ENCODE measurements around the gene NUFIP1.
"Not testable (repeated sequence)": the region's sequence is repeated elsewhere in the genome, so short reads cannot be mapped to it uniquely, and the experiment has no call there.

- TF ChIP-seq MLX (CRISPR knock-in tag; IDR thresholded peaks at IDR 0.05); CTCF (IDR thresholded peaks at IDR 0.05); ARID4B (CRISPR knock-in tag; IDR thresholded peaks at IDR 0.05; ENCODE audit: borderline replicate concordance); ZNF232 (CRISPR knock-in tag; IDR thresholded peaks at IDR 0.05); USF2 (CRISPR knock-in tag; IDR thresholded peaks at IDR 0.05); ZNF263 (CRISPR knock-in tag; IDR thresholded peaks at IDR 0.05; ENCODE audit: low read depth); CBFB (CRISPR knock-in tag; IDR thresholded peaks at IDR 0.05; ENCODE audit: low read depth): not testable (repeated sequence)
These were observed 30.7 kb upstream of the NUFIP1 start for GRCh38 chr13:45019981-45020380.

Measured in WTC11 (cell line).